H9 (cell line): ENCODE data around the gene FERMT2. TPM values are rescaled to one million over a fixed set of nuclear protein-coding genes. Genes with fewer than 3 reads are reported as not detected.

Experiments
- DNase-seq: peaks from one replicate; pipeline ENCODE4 v3.0.0-alpha.2; 2017
- H2AFZ ChIP-seq: one replicate; pipeline ENCODE4 v1.6.1; 2013; ENCODE audit warnings: mild to moderate bottlenecking, low read length, control low read depth, moderate library complexity
- H2AK5ac ChIP-seq: 2 replicates; pipeline ENCODE4 v1.6.1; 2013; ENCODE audit warnings: low read length, control low read depth, mixed read lengths; ENCODE audit not compliant: insufficient read length
- H2BK120ac ChIP-seq: one replicate; pipeline ENCODE4 v1.6.1; 2013; ENCODE audit warnings: low read depth, mild to moderate bottlenecking, low read length, control low read depth, inconsistent platforms; ENCODE audit not compliant: poor library complexity, severe bottlenecking
- H2BK12ac ChIP-seq: 2 replicates; pipeline ENCODE4 v1.6.1; 2013; ENCODE audit warnings: low read length, control low read depth, mixed read lengths, low read depth; ENCODE audit not compliant: insufficient read length
- H2BK15ac ChIP-seq: 2 replicates; pipeline ENCODE4 v1.6.1; 2013; ENCODE audit warnings: low read depth, low read length, control low read depth
- H2BK20ac ChIP-seq: one replicate; pipeline ENCODE4 v1.6.1; 2013; ENCODE audit warnings: low read depth, mild to moderate bottlenecking, low read length, control low read depth, inconsistent platforms; ENCODE audit not compliant: poor library complexity, severe bottlenecking
- H2BK5ac ChIP-seq: 2 replicates; pipeline ENCODE4 v1.6.1; 2013; ENCODE audit warnings: low read length, control low read depth, mixed read lengths; ENCODE audit not compliant: insufficient read length
- H3K14ac ChIP-seq: 2 replicates; pipeline ENCODE4 v1.6.1; 2013; ENCODE audit warnings: low read length, control low read depth; ENCODE audit not compliant: insufficient read depth
- H3K18ac ChIP-seq: 2 replicates; pipeline ENCODE4 v1.6.1; 2013; ENCODE audit warnings: low read depth, mild to moderate bottlenecking, mixed read lengths, low read length, control low read depth; ENCODE audit not compliant: insufficient read length
- H3K23ac ChIP-seq: 2 replicates; pipeline ENCODE4 v1.6.1; 2013; ENCODE audit warnings: low read length, control low read depth, mixed read lengths, low read depth; ENCODE audit not compliant: insufficient read length
- H3K23me2 ChIP-seq: 2 replicates; pipeline ENCODE4 v1.6.1; 2013; ENCODE audit warnings: low read depth, mild to moderate bottlenecking, mixed read lengths, low read length, control low read depth; ENCODE audit not compliant: insufficient read length, poor library complexity, severe bottlenecking
- H3K27ac ChIP-seq: 2 replicates; pipeline ENCODE4 v1.5.1; 2013; ENCODE audit warnings: low read length, control low read depth, mixed read lengths, low read depth; ENCODE audit not compliant: insufficient read length
- H3K27me3 ChIP-seq: 2 replicates; pipeline ENCODE4 v1.6.1; 2013; ENCODE audit warnings: low read length, control low read depth, inconsistent platforms; ENCODE audit not compliant: insufficient read depth
- H3K4ac ChIP-seq: 2 replicates; pipeline ENCODE4 v1.6.1; 2013; ENCODE audit warnings: low read depth, mild to moderate bottlenecking, control low read depth, inconsistent platforms, low read length, moderate library complexity
- H3K4me1 ChIP-seq: 2 replicates; pipeline ENCODE4 v1.6.1; 2013; ENCODE audit warnings: low read length, control low read depth, inconsistent platforms; ENCODE audit not compliant: insufficient read depth
- H3K4me2 ChIP-seq: 2 replicates; pipeline ENCODE4 v1.6.1; 2013; ENCODE audit warnings: low read length, control low read depth, mixed read lengths; ENCODE audit not compliant: insufficient read length, insufficient read depth
- H3K56ac ChIP-seq: 2 replicates; pipeline ENCODE4 v1.6.1; 2013; ENCODE audit warnings: low read depth, mild to moderate bottlenecking, mixed read lengths, low read length, control low read depth; ENCODE audit not compliant: insufficient read length
- H3K79me1 ChIP-seq: 2 replicates; pipeline ENCODE4 v1.6.1; 2013; ENCODE audit warnings: low read depth, mild to moderate bottlenecking, moderate library complexity, low read length, control low read depth, inconsistent platforms; ENCODE audit not compliant: insufficient read depth, poor library complexity, severe bottlenecking
- H3K79me2 ChIP-seq: 2 replicates; pipeline ENCODE4 v1.6.1; 2013; ENCODE audit warnings: low read length, control low read depth, inconsistent platforms; ENCODE audit not compliant: insufficient read depth
- H3K9ac ChIP-seq: 2 replicates; pipeline ENCODE4 v1.6.1; 2013; ENCODE audit warnings: low read length, control low read depth, mixed read lengths; ENCODE audit not compliant: insufficient read length; ENCODE audit errors: extremely low read depth
- H3K9me3 ChIP-seq: one replicate; pipeline ENCODE4 v1.6.1; 2013; ENCODE audit warnings: low read depth, low read length, inconsistent platforms; ENCODE audit not compliant: control insufficient read depth
- H3T11ph ChIP-seq: one replicate; pipeline ENCODE4 v1.6.1; 2013; ENCODE audit warnings: mild to moderate bottlenecking, low read length, control low read depth, inconsistent platforms
- H4K20me1 ChIP-seq: one replicate; pipeline ENCODE4 v1.6.1; 2013; ENCODE audit not compliant: control insufficient read depth, insufficient read length, insufficient read depth
- H4K5ac ChIP-seq: 2 replicates; pipeline ENCODE4 v1.6.1; 2013; ENCODE audit warnings: low read depth, mild to moderate bottlenecking, mixed read lengths, low read length, control low read depth; ENCODE audit not compliant: insufficient read length
- H4K8ac ChIP-seq: replicated peaks from 2 replicates; pipeline ENCODE4 v1.6.1; 2013; ENCODE audit warnings: low read length, control low read depth, mixed read lengths, low read depth; ENCODE audit not compliant: insufficient read length
- H4K91ac ChIP-seq: 2 replicates; pipeline ENCODE4 v1.6.1; 2013; ENCODE audit warnings: low read depth, mild to moderate bottlenecking, moderate library complexity, mixed read lengths, low read length, control low read depth; ENCODE audit not compliant: insufficient read length
- H3K27ac Mint-ChIP-seq, 3 experiments: 2 replicates in 2 of 3; 3 replicates in 1 of 3; pipeline ENCODE4 v1.8.0; 2020 to 2021; ENCODE audit warnings: mixed read lengths in 3 of 3, mild to moderate bottlenecking in 1 of 3, moderate library complexity in 1 of 3
- H3K27me3 Mint-ChIP-seq: 2 replicates; pipeline ENCODE4 v1.8.0; 2021; ENCODE audit warnings: low read depth, mild to moderate bottlenecking, moderate library complexity, mixed read lengths
- H3K36me3 Mint-ChIP-seq, 3 experiments: 2 replicates in 2 of 3; 3 replicates in 1 of 3; pipeline ENCODE4 v1.8.0; 2020 to 2021; ENCODE audit warnings: low read depth in 3 of 3, mixed read lengths in 3 of 3; ENCODE audit not compliant: insufficient read depth in 1 of 3
- H3K4me1 Mint-ChIP-seq, 2 experiments: 2 replicates each; pipeline ENCODE4 v1.8.0; 2020; ENCODE audit warnings: mixed read lengths in 2 of 2
- H3K4me3 Mint-ChIP-seq, 2 experiments: 2 replicates in 1 of 2; 3 replicates in 1 of 2; pipeline ENCODE4 v1.8.0; 2020 to 2021; ENCODE audit warnings: mild to moderate bottlenecking in 2 of 2, mixed read lengths in 2 of 2, moderate library complexity in 1 of 2
- H3K9me3 Mint-ChIP-seq, 2 experiments: 2 replicates in 1 of 2; 3 replicates in 1 of 2; pipeline ENCODE4 v1.8.0; 2020; ENCODE audit warnings: mild to moderate bottlenecking in 2 of 2, mixed read lengths in 2 of 2, moderate library complexity in 1 of 2
- CTCF ChIP-seq: fragments of 200-600 bp; sonication (generic); conservative IDR thresholded peaks from 3 replicates; pipeline ENCODE4 v1.8.0; 2021; ENCODE audit warnings: antibody characterized with exemption, mild to moderate bottlenecking
- WGBS: extraction: QIAGEN DNeasy Blood & Tissue Kit; methylation state at CpG from one replicate; pipeline ENCODE4 v1.1.7; 2013; ENCODE audit warnings: missing lambda C conversion rate, low lambda C conversion rate, mixed read lengths; ENCODE audit not compliant: insufficient read length; ENCODE audit errors: extremely low coverage; 5-methylcytosine and 5-hydroxymethylcytosine counted together
- total RNA-seq: library from RNA; stranded (reverse); gene quantifications from 2 replicates; pipeline ENCODE4 v1.2.1, GENCODE V29; 2021

FERMT2 gene
- total RNA-seq, 1 experiment from 2014 or later, result 128 TPM

DNA sequence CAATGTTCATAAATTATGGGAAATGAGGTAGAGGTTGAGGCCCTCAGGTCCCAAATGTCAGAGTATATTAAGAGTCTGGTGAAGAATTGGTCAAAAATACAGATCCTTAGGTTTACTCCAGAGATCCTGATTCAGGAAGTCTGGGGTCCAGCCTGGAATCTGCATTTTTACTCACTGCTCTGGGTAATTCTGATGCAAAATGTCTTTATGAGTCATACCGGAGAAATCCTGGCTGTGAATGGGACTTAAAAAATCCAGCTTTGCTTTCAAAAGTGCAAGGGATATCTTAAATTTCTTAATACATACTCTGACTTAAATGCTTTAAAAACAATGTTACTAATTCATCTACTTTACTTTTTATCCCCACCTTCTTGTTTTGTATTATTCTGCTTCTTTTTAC, 74.5 kb downstream of the FERMT2 start:
- Histone ChIP-seq H2AFZ (no peak overlapping the region), H3K4ac (no peak overlapping the region), H3K14ac (no peak overlapping the region), H3K4me1 (peaks cover 6% of the 10 kb centered on the region; the same call in 1 of the 2 replicates), H3K27me3 (no peaks in the 10 kb centered on the region), H3K27ac (no peak overlapping the region), H3T11ph (no peak overlapping the region), H2AK5ac (no peak overlapping the region), H3K9ac (no peak overlapping the region), H2BK20ac (no peak overlapping the region), H3K23me2 (no peaks in the 10 kb centered on the region), H3K18ac (no peak overlapping the region), H2BK120ac (no peak overlapping the region), H3K9me3 (no peaks in the 10 kb centered on the region), H3K79me1 (no peaks in the 10 kb centered on the region), H2BK15ac (no peak overlapping the region), H3K23ac (no peak overlapping the region), H3K56ac (no peak overlapping the region), H4K5ac (no peak overlapping the region), H4K20me1 (no peaks in the 10 kb centered on the region), H3K4me2 (no peak overlapping the region), H4K91ac (no peak overlapping the region), H4K8ac (no peak overlapping the region), H2BK5ac (no peak overlapping the region), H2BK12ac (no peak overlapping the region), H3K79me2 (no peaks in the 10 kb centered on the region)
- no CpG with 5 or more reads among the region's 1 CpG for WGBS
- Mint-ChIP-seq H3K4me1 (peaks cover 45 to 54% of the 10 kb centered on the region in 2 experiments), H3K27ac (peak overlapping the region; percentile 25 to 95 (median 27); a peak in 5 of 7 replicates), H3K4me3 (no peak overlapping the region), H3K9me3 (no peaks in the 10 kb centered on the region), H3K27me3 (no peaks in the 10 kb centered on the region), H3K36me3 (peaks cover 19 to 66% (median 53%) of the 10 kb centered on the region in 3 experiments; a peak in 6 of 7 replicates)
- no peak for TF ChIP-seq CTCF
- no peak for DNase-seq
